GM21723 (cell line): ENCODE results near the gene C1QTNF3.
"Not testable (repeated sequence)": the region's sequence is repeated elsewhere in the genome, so short reads cannot be mapped to it uniquely, and the experiment has no call there.

Source experiments
- ATAC-seq: cut with Tn5 transposase; IDR thresholded peaks from one replicate; pipeline ENCODE4 v1.9.1; 2021; ENCODE audit warnings: mild to moderate bottlenecking, moderate library complexity; ENCODE audit not compliant: unreplicated experiment

C1QTNF3 gene

DNA sequence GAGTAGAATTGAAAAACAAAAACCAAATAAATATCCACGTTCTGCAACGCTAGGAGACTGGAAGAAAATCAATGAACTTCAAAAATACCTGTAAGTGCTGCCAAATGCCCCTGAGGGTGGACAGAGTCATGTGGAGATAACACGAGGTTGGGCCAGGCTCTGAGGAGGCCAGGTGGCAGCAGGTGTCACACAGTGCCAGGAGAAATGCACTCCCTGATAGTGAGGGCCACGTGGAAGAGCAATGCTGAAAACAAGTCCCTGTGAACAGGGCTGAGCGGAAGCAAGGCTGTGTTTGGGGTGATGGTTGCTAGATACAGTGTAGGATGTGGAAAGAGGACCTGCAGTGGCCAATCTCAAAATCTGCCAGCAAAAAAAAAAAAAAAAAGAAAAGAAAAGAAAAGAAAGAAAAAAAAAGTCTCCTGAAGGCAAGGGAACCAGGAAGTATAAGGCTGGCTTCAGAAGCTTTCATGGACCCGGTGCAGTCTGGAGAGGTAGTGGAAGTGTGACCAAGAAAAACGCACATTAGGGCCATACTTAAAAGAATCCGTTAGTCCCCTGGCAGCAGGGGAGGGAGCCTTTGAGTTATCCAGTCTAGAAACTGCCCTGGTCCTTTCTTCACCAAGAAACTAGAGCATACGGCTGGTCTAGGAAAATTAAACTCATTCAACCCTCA lies 16.8 kb downstream of the C1QTNF3 start:
- no peak for ATAC-seq

- peak; percentile 95 for ATAC-seq
Measured at GRCh38 chr5:34022121-34022705, 20.8 kb downstream of the C1QTNF3 start.

DNA sequence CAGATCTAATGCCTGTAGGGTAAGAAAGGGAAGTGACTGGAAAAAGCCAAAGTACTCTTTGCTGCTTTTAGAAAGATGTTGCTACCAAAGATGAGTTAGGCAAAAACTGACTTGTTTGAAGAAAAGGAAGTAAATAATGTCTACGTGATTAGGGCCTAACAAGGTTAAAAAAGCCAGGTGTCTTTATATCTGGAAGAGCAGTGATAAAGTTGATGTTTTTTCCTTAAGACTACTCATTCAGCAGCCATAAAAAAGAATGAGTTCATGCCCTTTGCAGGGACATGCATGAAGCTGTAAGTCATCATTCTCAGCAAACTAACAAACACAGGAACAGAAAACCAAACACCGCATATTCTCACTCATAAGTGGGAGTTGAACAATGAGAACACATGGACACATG lies 21.7 kb downstream of the C1QTNF3 start:
- no peak for ATAC-seq

- no peak for ATAC-seq
Measured at GRCh38 chr5:34020726-34021125, 22.3 kb downstream of the C1QTNF3 start.

- no peak for ATAC-seq
Measured at GRCh38 chr5:34017254-34017653, 25.8 kb downstream of the C1QTNF3 start.

DNA sequence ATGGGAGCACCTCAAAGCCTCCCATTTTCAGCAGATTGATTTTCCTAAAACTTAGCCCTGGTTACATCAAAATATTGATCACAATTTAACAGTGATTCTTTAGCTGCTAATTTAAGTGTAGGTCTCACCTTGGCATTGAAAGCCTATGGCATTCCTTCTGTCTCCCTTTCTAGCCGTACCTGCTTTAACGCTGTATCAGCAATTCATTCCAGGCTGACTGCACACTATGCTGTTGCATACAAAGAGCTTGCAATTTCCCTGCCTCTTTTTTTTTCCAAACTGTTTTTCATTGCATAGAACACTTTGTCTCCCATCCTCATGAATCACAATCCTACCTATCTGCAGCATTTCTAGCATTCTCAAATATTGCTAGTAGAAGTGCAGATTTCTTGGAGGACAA lies 26.3 kb downstream of the C1QTNF3 start:
- no peak for ATAC-seq

DNA sequence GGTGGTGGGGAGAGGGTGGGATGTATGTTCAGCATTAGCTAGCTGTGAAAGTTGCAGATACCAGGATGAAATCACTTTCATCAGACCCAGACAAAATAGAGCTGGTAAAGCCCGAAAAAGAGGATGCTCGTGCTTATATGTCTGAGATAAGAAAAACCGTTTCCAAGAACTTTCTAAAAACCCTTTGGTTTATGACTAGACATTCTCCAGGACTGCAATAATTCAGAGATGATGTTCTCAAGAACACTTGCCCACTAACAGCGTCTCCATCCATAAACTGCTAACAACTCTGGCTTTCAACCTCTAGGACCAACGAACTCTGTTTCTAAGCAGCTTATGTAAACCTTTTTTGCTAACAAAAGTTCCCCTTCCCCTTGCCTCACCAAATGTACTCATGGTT lies 26.8 kb downstream of the C1QTNF3 start:
- ATAC-seq: no peak

DNA sequence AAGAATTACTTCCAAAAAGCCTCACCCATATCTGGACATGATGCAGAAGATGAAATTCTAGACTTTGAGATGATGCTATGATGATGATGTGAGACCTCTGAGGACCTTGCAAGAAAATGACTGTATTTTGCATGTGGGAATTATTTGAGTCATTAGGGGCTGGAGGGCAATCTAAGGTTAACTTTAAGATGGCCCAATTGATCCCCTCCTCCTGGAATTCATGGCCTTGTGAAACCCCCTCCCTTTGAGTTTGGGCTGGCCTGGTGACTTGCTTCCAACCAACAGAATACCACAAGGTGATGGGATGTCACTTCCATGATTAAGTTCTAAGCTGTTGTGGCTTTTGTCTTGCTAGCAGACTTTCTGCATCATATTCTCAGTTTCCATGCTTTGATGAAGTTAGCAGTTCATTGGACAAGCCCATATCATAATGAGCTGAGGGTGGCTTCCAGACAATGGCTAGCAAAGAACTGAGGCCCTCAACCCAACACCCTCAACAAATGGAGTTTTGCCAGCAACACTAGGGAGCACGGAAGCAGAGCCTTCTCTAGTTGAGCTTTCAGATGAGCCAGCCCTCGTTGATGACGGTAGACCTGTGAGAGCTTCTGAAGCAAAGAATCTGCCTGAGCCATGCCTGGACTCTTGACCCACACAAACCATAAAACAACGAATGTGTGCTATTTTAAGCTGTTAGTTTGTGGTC lies 27.7 kb downstream of the C1QTNF3 start:
- ATAC-seq: no peak

DNA sequence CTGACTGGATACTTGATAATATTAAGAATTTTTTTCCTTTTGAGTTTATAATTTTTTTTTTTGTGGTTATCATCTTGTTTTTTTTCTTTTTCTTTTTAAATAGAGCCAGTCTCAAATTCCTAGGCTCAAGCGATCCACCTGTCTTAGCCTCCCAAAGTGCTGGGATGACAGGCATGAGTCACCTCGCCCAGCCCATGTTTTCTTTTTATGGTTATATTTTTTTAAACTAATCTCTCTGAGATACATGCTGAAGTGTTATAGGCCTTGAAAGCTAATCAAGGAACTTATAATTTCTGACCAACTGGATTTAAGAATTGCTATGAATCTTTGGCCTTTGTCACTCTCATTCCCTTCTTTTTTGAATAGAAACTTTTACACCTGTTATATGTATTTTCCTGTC lies 28.4 kb downstream of the C1QTNF3 start:
- ATAC-seq: no peak

GRCh38 chr5:34013547-34013946 lies 29.5 kb downstream of the C1QTNF3 start:
- ATAC-seq: no peak

DNA sequence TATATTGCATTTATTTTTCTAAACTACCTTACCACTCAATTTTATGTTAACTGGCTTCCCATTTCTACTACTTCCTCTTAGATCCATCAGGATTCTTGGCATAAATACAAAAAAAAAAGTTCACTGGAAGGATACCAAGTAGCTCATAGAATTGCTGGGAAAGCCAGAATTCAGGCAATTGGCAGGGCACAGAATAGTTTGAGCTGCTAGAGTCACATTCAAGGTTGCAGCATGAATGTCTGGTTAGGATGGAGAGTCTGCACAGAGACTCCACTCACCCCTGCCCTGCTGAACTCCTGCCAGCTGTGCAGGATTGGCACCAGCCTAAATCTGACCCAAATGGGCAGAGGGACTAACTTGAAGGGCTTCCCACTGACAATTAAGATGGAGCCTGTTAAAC lies 30.2 kb downstream of the C1QTNF3 start:
- no peak for ATAC-seq

DNA sequence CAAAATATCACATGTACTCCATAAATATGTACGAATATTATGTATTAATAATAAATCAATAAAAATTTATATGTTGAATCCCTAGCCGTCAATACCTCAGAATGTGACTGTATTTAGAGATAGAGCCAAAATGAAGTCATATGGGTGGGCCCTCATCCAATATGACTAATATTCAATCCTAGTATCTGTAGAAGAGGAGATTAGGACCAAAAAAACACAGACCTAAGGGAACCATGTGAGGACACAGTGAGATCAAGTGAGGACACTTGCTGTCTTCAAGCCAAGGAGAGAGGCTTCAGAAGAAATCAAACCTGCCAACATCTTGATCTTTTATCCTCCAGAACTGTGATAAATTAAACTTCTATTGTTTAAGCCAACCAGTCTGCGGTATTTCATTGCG lies 31.5 kb downstream of the C1QTNF3 start:
- ATAC-seq: no peak

- not testable (repeated sequence) for ATAC-seq
Measured at GRCh38 chr5:34010146-34010545, 32.9 kb downstream of the C1QTNF3 start.

DNA sequence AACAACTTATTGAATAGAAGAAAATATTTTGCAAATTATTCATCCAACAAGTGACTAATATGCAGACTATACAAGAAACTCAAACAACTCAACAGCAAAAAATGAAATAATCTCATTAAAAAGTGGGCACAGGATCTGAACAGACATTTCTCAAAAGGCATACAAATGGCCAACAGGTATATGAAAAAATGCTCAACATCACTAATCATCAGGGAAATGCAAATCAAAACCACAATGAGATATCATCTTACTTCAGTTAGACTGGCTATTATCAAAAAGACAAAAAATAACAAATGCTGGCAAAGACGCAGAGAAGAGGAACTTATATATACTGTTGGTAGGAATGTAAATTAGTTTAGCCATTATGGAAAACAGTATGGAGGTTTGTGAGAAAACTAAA lies 33.4 kb downstream of the C1QTNF3 start:
- no peak for ATAC-seq

GRCh38 chr5:34008802-34009201 lies 34.2 kb downstream of the C1QTNF3 start:
- ATAC-seq: no peak

- ATAC-seq: peak; percentile 92
Measured at GRCh38 chr5:34007621-34008600, 35.1 kb downstream of the C1QTNF3 start, which contains the start of gene AMACR. Gene AMACR, minus strand, starts transcription at chr5:34008050. Its CDS starts 31 bp downstream, at chr5:34008019.

- ATAC-seq: no peak
Measured at GRCh38 chr5:34007201-34007620, 35.8 kb downstream of the C1QTNF3 start.

DNA sequence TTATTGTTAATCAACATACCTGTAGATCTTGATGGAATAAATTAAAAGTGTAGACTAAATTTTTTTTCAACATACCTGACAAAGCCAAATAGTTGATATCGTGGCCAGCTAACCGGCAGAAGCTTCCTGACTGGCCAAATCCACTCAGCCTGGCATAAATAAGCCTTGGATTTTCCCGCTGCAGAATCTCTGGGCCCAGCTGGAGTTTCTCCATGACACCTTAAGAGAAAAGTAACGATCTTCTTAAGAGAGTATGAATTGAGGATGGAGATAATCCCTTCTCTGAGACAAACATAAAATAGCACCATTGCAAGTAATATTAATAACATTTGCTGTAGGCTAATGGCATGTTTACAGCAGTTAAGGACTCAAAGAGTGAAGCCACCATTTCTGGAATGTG lies 37.3 kb downstream of the C1QTNF3 start:
- no peak for ATAC-seq

DNA sequence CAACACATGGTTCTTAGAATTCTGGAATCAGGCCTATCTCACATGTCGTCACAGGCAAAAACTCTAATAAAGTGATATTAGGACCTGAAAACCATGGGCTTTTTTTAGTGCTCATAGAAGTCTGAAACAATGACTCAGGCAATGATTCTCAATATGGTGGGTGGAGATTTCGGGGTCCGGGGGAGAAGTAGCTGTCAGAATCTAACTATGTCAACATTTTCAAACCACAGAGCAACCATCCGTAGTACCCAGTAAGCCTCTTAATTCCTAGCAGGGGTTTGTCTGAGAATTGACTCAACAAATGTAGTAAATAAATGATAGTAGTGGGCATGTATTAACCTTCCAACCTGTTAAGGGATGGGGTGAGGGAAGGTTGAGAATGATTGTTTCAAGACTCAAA lies 37.8 kb downstream of the C1QTNF3 start:
- ATAC-seq: no peak

DNA sequence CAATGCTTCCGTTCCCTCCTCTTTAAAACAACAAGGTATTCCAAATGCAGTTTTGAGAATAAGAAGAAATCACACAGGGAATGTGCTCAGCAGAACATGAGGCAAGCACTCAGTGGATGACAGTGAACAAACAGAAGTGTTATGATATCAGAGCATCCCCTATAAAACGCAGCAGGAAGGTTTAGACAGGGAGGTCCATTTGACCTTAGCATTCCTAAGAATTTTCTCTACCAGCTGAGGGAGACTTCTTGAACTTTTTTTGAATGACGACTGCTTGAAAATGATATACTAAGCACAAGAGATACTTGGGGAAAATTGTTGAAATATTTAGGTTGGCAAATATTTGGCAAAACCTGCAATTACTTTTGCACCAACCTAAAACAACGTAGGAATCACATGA lies 39.1 kb downstream of the C1QTNF3 start:
- no peak for ATAC-seq
